ENCODE data around the gene OSMR.

Gene OSMR

GRCh38 chr5:38872826-38873225 is 27.0 kb downstream of the OSMR start:
- no peak overlapping the region for H3K27ac ChIP-seq (ENCODE audit: low read depth, low read length)
- H3K4me3 ChIP-seq (ENCODE audit: low read depth, low read length), result no peak overlapping the region
- no peak overlapping the region for H3K9ac ChIP-seq (ENCODE audit: low read length)
- H3K27me3 ChIP-seq (ENCODE audit: control insufficient read depth, insufficient read depth, low read length), result no peaks in the 10 kb centered on the region
- H3K36me3 ChIP-seq (ENCODE audit: control insufficient read depth, insufficient read depth, low read length), result no peaks in the 10 kb centered on the region
- H3K9me3 ChIP-seq (ENCODE audit: control insufficient read depth, insufficient read depth, low read depth, low read length), result no peaks in the 10 kb centered on the region
- peaks cover 6% of the 10 kb centered on the region for H3K4me1 ChIP-seq (ENCODE audit: control insufficient read depth, insufficient read depth, low read length)

GRCh38 chr5:38874948-38875456 is 29.2 kb downstream of the OSMR start:
- Histone ChIP-seq H3K27me3 (ENCODE audit: control insufficient read depth, insufficient read depth, low read length) (no peaks in the 10 kb centered on the region), H3K4me3 (ENCODE audit: low read depth, low read length) (no peak overlapping the region), H3K27ac (ENCODE audit: low read depth, low read length) (no peak overlapping the region), H3K9ac (ENCODE audit: low read length) (no peak overlapping the region), H3K36me3 (ENCODE audit: control insufficient read depth, insufficient read depth, low read length) (no peaks in the 10 kb centered on the region), H3K9me3 (ENCODE audit: control insufficient read depth, insufficient read depth, low read depth, low read length) (no peaks in the 10 kb centered on the region), H3K4me1 (ENCODE audit: control insufficient read depth, insufficient read depth, low read length) (peaks cover 6% of the 10 kb centered on the region)

GRCh38 chr5:38878391-38879077 is 32.7 kb downstream of the OSMR start:
- H3K27ac ChIP-seq (ENCODE audit: low read depth, low read length), result no peak overlapping the region
- H3K27me3 ChIP-seq (ENCODE audit: control insufficient read depth, insufficient read depth, low read length), result no peaks in the 10 kb centered on the region
- no peaks in the 10 kb centered on the region for H3K9me3 ChIP-seq (ENCODE audit: control insufficient read depth, insufficient read depth, low read depth, low read length)
- no peaks in the 10 kb centered on the region for H3K36me3 ChIP-seq (ENCODE audit: control insufficient read depth, insufficient read depth, low read length)
- no peak overlapping the region for H3K9ac ChIP-seq (ENCODE audit: low read length)
- no peak overlapping the region for H3K4me3 ChIP-seq (ENCODE audit: low read depth, low read length)
- H3K4me1 ChIP-seq (ENCODE audit: control insufficient read depth, insufficient read depth, low read length), result no peaks in the 10 kb centered on the region

GRCh38 chr5:38879078-38879460 is 33.3 kb downstream of the OSMR start:
- H3K9me3 ChIP-seq (ENCODE audit: control insufficient read depth, insufficient read depth, low read depth, low read length), result no peaks in the 10 kb centered on the region
- no peak overlapping the region for H3K4me3 ChIP-seq (ENCODE audit: low read depth, low read length)
- H3K36me3 ChIP-seq (ENCODE audit: control insufficient read depth, insufficient read depth, low read length), result no peaks in the 10 kb centered on the region
- no peaks in the 10 kb centered on the region for H3K27me3 ChIP-seq (ENCODE audit: control insufficient read depth, insufficient read depth, low read length)
- no peaks in the 10 kb centered on the region for H3K4me1 ChIP-seq (ENCODE audit: control insufficient read depth, insufficient read depth, low read length)
- no peak overlapping the region for H3K27ac ChIP-seq (ENCODE audit: low read depth, low read length)
- H3K9ac ChIP-seq (ENCODE audit: low read length), result no peak overlapping the region

GRCh38 chr5:38883842-38884241 is 38.0 kb downstream of the OSMR start:
- no peaks in the 10 kb centered on the region for H3K4me1 ChIP-seq (ENCODE audit: control insufficient read depth, insufficient read depth, low read length)
- no peaks in the 10 kb centered on the region for H3K27me3 ChIP-seq (ENCODE audit: control insufficient read depth, insufficient read depth, low read length)
- H3K4me3 ChIP-seq (ENCODE audit: low read depth, low read length), result no peak overlapping the region
- H3K9ac ChIP-seq (ENCODE audit: low read length), result no peak overlapping the region
- H3K27ac ChIP-seq (ENCODE audit: low read depth, low read length), result no peak overlapping the region
- no peaks in the 10 kb centered on the region for H3K36me3 ChIP-seq (ENCODE audit: control insufficient read depth, insufficient read depth, low read length)
- H3K9me3 ChIP-seq (ENCODE audit: control insufficient read depth, insufficient read depth, low read depth, low read length), result no peaks in the 10 kb centered on the region

- Histone ChIP-seq H3K27ac (ENCODE audit: low read depth, low read length) (no peak overlapping the region), H3K27me3 (ENCODE audit: control insufficient read depth, insufficient read depth, low read length) (no peaks in the 10 kb centered on the region), H3K9ac (ENCODE audit: low read length) (no peak overlapping the region), H3K9me3 (ENCODE audit: control insufficient read depth, insufficient read depth, low read depth, low read length) (no peaks in the 10 kb centered on the region), H3K4me3 (ENCODE audit: low read depth, low read length) (no peak overlapping the region), H3K4me1 (ENCODE audit: control insufficient read depth, insufficient read depth, low read length) (no peaks in the 10 kb centered on the region), H3K36me3 (ENCODE audit: control insufficient read depth, insufficient read depth, low read length) (no peaks in the 10 kb centered on the region)
Observed at GRCh38 chr5:38885208-38885607, 39.4 kb downstream of the OSMR start.

GRCh38 chr5:38888041-38888440 is 42.2 kb downstream of the OSMR start:
- H3K9me3 ChIP-seq (ENCODE audit: control insufficient read depth, insufficient read depth, low read depth, low read length), result no peaks in the 10 kb centered on the region
- no peak overlapping the region for H3K27ac ChIP-seq (ENCODE audit: low read depth, low read length)
- H3K4me1 ChIP-seq (ENCODE audit: control insufficient read depth, insufficient read depth, low read length), result no peaks in the 10 kb centered on the region
- H3K9ac ChIP-seq (ENCODE audit: low read length), result no peak overlapping the region
- no peaks in the 10 kb centered on the region for H3K36me3 ChIP-seq (ENCODE audit: control insufficient read depth, insufficient read depth, low read length)
- H3K27me3 ChIP-seq (ENCODE audit: control insufficient read depth, insufficient read depth, low read length), result no peaks in the 10 kb centered on the region
- no peak overlapping the region for H3K4me3 ChIP-seq (ENCODE audit: low read depth, low read length)

- no peak overlapping the region for H3K27ac ChIP-seq (ENCODE audit: low read depth, low read length)
- no peaks in the 10 kb centered on the region for H3K27me3 ChIP-seq (ENCODE audit: control insufficient read depth, insufficient read depth, low read length)
- no peak overlapping the region for H3K4me3 ChIP-seq (ENCODE audit: low read depth, low read length)
- no peaks in the 10 kb centered on the region for H3K4me1 ChIP-seq (ENCODE audit: control insufficient read depth, insufficient read depth, low read length)
- no peaks in the 10 kb centered on the region for H3K9me3 ChIP-seq (ENCODE audit: control insufficient read depth, insufficient read depth, low read depth, low read length)
- H3K9ac ChIP-seq (ENCODE audit: low read length), result no peak overlapping the region
- no peaks in the 10 kb centered on the region for H3K36me3 ChIP-seq (ENCODE audit: control insufficient read depth, insufficient read depth, low read length)
Observed at GRCh38 chr5:38889424-38889823, 43.6 kb downstream of the OSMR start.

GRCh38 chr5:38891563-38891962 is 45.8 kb downstream of the OSMR start:
- H3K9ac ChIP-seq (ENCODE audit: low read length), result no peak overlapping the region
- H3K4me1 ChIP-seq (ENCODE audit: control insufficient read depth, insufficient read depth, low read length), result no peaks in the 10 kb centered on the region
- no peaks in the 10 kb centered on the region; the same call in 1 of the 2 replicates for H3K9me3 ChIP-seq (ENCODE audit: control insufficient read depth, insufficient read depth, low read depth, low read length)
- H3K27ac ChIP-seq (ENCODE audit: low read depth, low read length), result no peak overlapping the region
- no peaks in the 10 kb centered on the region for H3K36me3 ChIP-seq (ENCODE audit: control insufficient read depth, insufficient read depth, low read length)
- H3K27me3 ChIP-seq (ENCODE audit: control insufficient read depth, insufficient read depth, low read length), result no peaks in the 10 kb centered on the region
- no peak overlapping the region for H3K4me3 ChIP-seq (ENCODE audit: low read depth, low read length)

GRCh38 chr5:38892363-38892762 is 46.6 kb downstream of the OSMR start:
- Histone ChIP-seq H3K4me3 (ENCODE audit: low read depth, low read length) (no peak overlapping the region), H3K9ac (ENCODE audit: low read length) (no peak overlapping the region), H3K4me1 (ENCODE audit: control insufficient read depth, insufficient read depth, low read length) (no peaks in the 10 kb centered on the region), H3K36me3 (ENCODE audit: control insufficient read depth, insufficient read depth, low read length) (no peaks in the 10 kb centered on the region), H3K27me3 (ENCODE audit: control insufficient read depth, insufficient read depth, low read length) (no peaks in the 10 kb centered on the region), H3K9me3 (ENCODE audit: control insufficient read depth, insufficient read depth, low read depth, low read length) (no peaks in the 10 kb centered on the region; the same call in 1 of the 2 replicates), H3K27ac (ENCODE audit: low read depth, low read length) (no peak overlapping the region)

GRCh38 chr5:38896760-38897159 is 50.9 kb downstream of the OSMR start:
- Histone ChIP-seq H3K27me3 (ENCODE audit: control insufficient read depth, insufficient read depth, low read length) (no peaks in the 10 kb centered on the region), H3K27ac (ENCODE audit: low read depth, low read length) (no peak overlapping the region), H3K4me3 (ENCODE audit: low read depth, low read length) (no peak overlapping the region), H3K9me3 (ENCODE audit: control insufficient read depth, insufficient read depth, low read depth, low read length) (no peaks in the 10 kb centered on the region; the same call in 1 of the 2 replicates), H3K4me1 (ENCODE audit: control insufficient read depth, insufficient read depth, low read length) (no peaks in the 10 kb centered on the region), H3K36me3 (ENCODE audit: control insufficient read depth, insufficient read depth, low read length) (no peaks in the 10 kb centered on the region), H3K9ac (ENCODE audit: low read length) (no peak overlapping the region)
